NCI-H1694 treated with DMSO at 0.1 percent for 48 hours (cell line): ENCODE measurements around the gene PLTP.
"Not testable (repeated sequence)": the region's sequence is repeated elsewhere in the genome, so short reads cannot be mapped to it uniquely, and the experiment has no call there.

ENCODE experiments used
- DNase-seq: peaks from one replicate; lab custom pipeline; 2025; lab: John Stamatoyannopoulos, UW

PLTP gene

GRCh38 chr20:45911486-45912343 lies at the start of gene PLTP:
Gene PLTP, minus strand, starts transcription at chr20:45912155. Its CDS starts 703 bp downstream, at chr20:45911452.
- DNase-seq: peak; percentile 2

- no peak for DNase-seq
These were observed 48.1 kb upstream of the PLTP start for GRCh38 chr20:45959956-45960630.

GRCh38 chr20:45959126-45959525 lies 47.2 kb upstream of the PLTP start:
- DNase-seq: no peak

- no peak for DNase-seq
These were observed 46.6 kb upstream of the PLTP start for GRCh38 chr20:45958593-45958992.

GRCh38 chr20:45957021-45957941 lies 45.3 kb upstream of the PLTP start:
- no peak for DNase-seq

- DNase-seq: not testable (repeated sequence)
These were observed 44.4 kb upstream of the PLTP start for GRCh38 chr20:45956326-45956725.

- DNase-seq: no peak
These were observed 41.7 kb upstream of the PLTP start for GRCh38 chr20:45953672-45954071.

GRCh38 chr20:45952861-45953260 lies 40.9 kb upstream of the PLTP start:
- no peak for DNase-seq

GRCh38 chr20:45951925-45952834 lies 40.2 kb upstream of the PLTP start:
- DNase-seq: no peak

GRCh38 chr20:45950330-45950646 lies 38.3 kb upstream of the PLTP start:
- DNase-seq: no peak

- DNase-seq: no peak
These were observed 37.8 kb upstream of the PLTP start for GRCh38 chr20:45949542-45950329.

GRCh38 chr20:45948742-45949541 lies 37.0 kb upstream of the PLTP start:
- no peak for DNase-seq

GRCh38 chr20:45948261-45948733 lies 36.3 kb upstream of the PLTP start:
- DNase-seq: no peak

GRCh38 chr20:45947110-45947866 lies 35.3 kb upstream of the PLTP start:
- no peak for DNase-seq

GRCh38 chr20:45946149-45946970 lies 34.4 kb upstream of the PLTP start:
- DNase-seq: no peak

GRCh38 chr20:45945678-45946148 lies 33.8 kb upstream of the PLTP start:
- no peak for DNase-seq

- DNase-seq: no peak
These were observed 33.2 kb upstream of the PLTP start for GRCh38 chr20:45944965-45945677.
